ENCODE results near the gene PEX3.

The PEX3 gene

DNA sequence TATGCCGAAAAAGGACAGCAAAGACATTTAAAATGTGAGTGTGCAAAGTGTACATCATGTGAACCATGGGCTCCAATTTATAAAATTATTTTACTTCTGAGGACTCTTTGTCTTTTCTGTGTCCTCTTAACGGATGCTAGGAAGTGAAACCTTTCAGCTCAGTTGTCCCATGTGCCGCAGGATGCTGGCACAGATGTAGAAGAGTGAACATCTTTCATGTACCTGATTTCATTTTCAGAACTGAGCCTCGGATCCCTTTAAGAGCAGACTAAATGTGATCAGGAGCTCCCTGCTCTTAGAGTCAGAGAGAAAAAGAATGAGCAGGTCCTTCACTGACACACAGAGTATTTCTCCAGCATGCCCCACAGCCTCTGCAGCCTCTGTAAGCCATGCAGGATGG is 88.5 kb downstream of the PEX3 start:
- DNase-seq (ENCODE audit: low read depth, low spot score), result no peak

DNA sequence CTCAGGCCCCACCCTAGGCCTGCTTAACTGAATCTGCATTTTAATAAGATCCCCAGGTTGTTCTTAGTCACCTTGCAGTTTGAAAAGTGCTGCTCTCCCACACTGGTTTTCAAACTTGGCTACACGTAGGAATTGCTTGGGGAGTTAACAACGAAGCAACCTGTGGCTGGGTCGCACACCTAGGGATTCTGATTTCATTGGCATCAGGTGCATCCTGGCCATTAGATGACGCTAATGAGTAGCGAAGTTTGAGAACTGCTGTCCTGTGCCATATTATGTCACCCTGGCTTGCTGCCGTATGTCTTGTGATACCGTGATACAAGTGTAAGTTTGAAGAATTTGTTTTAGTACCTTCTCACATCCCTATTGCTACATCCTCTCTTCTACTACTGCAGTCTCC is 89.1 kb downstream of the PEX3 start:
- DNase-seq (ENCODE audit: low read depth, low spot score), result no peak

DNA sequence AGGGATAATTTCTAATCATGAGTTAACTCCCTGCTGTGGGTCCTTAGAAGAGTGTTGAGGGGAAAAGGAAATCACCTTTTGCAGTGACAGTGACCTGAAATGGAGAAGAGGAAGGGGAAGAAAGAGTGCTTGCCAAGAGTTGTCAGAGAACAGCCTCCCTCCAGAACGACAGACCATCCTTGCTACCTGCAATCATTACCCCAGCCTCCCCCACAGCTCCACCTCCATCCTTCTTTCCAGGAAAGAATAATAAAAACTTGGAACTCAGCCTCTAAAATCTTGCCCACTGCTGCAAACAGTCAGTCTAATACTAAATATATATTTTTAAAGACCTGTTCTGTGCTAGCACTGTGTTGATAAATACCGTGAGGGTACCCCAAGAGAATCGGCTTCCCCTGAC is 89.6 kb downstream of the PEX3 start:
- no peak for DNase-seq (ENCODE audit: low read depth, low spot score)
